Hypothalamus (tissue), 51 donors: Measurements from ENCODE around the gene DUSP7.

Experiments used
- DNase-seq, 51 donors: peaks; one replicate each; lab custom pipeline; 2025; lab: John Stamatoyannopoulos, UW

DUSP7 gene

DNA sequence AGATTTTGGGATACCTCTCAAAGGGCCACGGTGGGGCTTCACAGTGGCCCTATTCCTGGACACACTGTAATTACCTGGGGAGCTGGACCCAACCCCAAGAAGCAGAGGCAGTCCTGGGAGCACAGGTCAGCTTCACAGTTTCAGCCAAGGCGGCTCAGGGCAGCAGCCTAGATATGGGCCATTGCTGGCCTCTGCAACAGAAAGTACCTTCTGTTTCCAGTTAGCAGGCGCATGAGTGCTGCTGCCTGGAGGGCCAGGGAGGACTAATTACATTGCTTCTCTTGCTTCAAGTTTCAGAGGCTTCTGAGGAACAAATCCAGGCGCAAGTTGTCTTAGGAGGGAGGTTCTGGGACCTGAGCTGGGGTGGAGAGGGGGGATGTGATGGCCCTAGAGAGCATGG is 13.5 kb upstream of the DUSP7 start:
- no peak for DNase-seq

DNA sequence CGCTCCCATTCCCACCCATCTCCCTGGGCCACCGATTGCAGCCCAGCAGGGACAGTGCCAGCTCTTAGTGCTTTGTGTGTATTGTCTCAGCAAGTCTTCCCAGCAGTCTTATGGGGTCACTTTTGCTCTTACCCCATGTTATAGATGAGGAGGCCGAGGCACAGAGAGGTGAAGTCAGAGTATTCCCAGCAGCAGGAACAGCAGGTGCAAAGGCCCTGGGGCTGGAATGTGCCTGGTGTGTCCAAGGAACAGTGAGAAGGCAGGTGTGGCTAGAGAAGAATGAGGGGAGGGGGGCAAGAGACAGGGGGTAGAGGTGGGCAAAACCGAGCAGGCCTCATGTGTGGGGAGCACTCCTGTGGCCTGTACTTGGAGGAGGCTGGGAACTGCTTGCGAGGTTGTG is 12.8 kb upstream of the DUSP7 start:
- DNase-seq, result no peak

DNA sequence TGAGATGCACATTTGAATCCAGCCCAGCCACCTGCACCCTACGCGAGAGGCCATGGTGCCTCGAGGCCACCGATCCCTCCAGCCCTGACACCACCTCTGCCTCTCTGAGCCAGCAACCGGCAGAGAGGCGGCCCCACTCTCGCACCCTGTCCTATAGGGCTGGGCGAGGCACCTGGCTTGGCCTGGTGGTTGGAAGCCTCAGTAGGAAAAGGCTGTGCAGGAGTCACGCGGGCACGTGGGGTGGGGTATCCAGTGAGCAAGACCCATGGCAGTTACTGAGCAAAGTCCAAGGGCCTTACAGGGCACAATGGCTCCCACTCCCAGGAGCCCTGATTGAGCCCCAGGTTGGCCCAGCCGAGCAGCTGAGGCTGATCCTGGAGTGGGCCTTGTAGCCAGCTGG is 12.4 kb upstream of the DUSP7 start:
- no peak for DNase-seq

DNA sequence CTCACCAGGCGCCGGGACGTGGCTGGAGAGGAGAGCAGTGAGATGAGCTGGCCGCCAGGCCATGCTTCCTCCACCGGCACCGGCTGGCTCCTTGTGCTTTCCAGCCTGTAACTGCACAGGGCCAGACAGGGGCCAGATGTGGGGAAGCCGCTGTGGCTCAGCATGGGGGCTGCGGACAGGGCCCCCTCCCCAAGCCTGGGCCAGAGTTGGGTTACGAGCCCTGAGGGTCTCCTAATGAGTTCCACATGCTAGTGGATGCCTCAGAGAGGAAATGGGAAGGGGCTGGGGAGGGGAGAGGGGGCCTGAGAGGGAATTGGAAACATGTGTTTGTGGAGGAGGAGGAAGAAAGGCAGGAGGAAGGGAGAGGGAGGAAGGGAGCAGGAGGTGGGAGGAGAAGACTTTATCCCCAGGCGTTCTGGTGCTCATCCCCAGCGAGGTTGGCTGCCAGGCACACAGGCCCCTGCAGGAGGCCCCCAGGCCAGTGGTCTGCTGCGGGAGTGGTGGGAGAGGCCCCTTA is 11.7 kb upstream of the DUSP7 start:
- no peak for DNase-seq

DNA sequence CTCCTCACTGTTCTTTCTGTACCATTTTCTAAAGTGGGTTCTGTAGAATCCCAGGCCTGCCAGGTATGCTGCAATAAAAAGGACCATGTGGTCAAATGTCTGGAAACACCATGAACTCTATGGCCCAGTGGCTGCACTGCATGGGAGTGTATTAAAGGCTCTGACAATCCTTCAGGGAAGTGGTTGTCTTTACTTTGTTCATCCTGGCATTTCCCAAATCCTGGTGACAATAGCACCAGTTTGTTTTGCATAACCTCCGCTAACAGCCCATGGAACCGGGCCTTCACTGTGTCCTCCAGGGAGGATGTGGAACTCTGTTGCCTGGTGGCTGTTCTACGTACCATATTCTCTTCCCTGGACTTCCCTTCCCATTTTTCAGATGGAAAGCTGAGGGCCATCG is 11.2 kb upstream of the DUSP7 start:
- no peak for DNase-seq

DNA sequence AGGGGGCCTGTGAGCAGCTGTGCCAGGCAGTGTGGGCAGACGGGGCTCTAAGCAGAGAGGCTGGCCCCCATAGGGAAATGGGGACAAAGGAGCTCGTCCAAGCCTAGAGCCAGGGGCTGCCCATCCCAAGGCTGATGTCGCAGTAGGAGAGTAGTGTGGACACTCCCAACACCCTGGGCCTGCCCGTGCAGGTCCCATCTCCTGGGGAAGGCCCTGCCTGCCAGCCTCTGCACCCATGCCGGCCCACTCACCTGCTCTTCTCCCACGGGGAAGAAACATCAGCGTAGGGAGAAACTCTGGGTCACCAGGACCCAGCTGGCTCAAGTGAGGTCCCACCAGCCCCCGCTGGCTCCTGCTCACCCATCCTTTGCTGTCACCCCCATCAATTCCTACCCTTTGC is 10.7 kb upstream of the DUSP7 start:
- DNase-seq, result no peak

DNA sequence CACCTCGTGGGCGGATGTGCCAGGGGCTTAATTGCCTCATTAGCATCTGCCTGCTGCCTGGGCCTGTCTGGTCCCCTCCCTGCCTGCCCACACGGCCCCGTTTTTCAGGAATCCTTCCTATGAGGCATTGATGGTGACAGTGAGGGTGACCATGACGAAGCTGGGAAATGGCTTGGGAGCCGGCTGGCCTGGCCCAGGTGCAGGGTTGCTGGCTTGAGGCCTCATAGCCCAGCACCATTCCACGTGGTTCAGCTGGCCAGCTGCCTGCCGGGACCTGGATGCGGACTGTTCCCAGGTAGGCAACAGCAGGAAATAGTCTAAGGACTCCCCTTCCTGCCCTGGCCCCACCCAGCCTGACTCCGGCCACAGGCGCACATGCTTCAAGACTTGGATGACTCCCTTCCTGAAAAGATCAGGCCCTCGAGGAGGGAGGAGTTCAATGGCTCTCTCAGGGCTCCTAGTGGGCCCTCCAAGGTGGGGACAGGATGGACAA is 8.9 kb upstream of the DUSP7 start:
- no peak for DNase-seq

DNA sequence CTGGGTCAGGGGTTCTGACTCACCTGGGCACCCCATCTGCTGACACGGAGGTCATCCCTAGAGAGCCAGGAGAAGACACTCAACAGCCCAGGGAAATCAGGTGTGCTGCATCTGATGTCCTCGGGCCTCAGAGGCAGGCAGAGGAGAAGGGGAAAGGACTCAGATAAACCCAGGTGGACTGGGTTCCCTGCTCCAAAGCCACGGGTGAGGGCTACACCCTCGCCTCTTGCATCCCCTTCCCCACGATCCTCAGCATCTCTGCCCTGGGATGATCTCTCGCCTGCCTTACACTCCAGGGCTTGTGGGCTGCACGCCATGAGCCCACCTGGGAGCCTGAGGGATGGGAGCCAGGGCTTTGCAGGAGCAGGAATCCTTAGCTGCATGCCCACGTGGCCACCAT is 8.2 kb upstream of the DUSP7 start:
- DNase-seq, result no peak

DNA sequence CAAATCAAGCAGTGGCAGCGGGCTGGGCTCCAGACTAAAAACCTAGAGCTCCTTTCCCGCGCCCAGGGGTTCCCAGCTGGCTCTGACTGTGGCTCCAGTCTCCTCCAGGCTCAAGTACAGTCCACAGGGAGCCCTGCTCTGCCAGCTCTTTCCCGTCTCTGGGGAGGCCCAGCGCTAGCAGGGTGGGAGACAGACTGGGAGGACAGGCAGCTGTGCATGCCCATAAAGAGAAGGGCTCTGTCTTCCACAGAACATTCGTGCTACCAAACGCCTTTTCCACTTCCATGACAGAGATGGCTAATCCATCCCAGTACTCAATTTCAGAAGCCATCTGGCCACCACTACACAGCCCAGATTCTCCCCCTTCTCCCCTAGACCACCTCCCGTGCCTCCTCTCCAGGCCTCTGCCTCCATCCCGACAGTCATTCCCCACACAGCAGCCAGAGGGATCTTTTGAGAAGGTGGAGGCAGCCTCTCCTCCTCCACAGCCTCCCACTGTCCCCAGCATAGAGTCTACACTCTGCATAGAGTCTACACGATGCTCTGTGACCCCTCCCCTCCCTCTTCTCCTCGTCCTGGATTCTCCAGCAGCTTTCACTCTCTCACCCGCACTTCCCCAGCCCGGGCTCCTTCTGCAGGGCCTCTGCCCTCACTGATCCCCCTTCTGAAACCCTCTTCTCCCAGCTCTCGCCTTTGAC is 6.8 kb upstream of the DUSP7 start:
- no peak for DNase-seq

DNA sequence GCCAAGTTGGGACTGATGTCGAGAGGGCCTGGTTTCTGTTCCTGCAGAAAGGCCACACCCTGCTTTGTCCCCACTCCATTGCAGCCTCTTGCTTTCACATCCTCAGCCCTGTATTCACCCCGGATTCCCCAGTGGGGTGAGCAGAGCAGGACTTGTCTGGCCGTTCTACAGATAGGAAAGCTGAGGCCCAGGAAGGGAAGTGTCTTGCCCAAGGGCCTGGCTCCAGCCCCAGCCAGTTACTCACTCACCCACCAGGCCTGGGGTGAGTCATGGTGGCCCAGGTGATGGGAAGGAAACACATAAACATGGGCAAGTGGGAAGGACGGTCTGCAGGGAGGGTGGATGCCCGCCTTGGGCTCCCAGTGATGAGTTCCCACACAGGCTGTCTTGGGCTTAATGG is 6.1 kb upstream of the DUSP7 start:
- DNase-seq, result no peak

DNA sequence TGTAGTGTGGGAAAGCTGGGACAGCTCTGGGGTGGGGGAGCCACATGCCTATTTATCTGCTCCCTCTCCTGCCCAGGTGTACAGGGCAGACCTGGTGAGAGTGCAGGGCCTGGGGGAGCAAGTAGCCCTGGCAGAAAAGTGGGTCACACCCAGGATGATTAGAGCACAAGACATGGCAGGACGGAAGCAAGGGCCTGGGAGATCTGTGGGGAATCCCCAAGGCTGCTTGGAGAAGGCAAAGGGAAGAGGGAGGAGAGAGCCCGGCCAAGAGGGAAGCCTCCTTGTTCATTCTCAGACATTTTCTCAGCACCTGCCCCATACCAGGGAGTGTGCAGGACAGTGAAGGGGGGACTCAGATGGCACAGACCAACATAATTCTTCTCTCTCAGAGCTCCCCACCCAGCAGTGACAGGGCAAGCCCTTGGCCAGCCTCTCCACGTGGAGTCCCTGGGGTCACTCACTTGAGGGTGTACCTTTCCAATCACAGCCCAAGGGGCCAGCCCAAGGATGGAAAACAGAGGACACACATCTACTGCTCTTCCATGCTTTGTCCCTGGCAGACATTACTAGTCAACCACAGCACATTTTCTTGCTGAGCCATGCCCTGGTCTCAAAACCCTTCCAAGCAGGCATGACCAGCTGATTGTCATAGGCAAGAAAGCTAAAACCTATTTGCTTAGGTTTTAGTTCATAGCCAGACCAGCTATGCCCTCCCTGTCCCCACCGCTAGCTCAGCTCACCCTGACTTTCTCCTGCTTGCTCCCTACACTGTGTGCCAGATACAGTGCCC is 4.9 kb upstream of the DUSP7 start:
- no peak for DNase-seq

DNA sequence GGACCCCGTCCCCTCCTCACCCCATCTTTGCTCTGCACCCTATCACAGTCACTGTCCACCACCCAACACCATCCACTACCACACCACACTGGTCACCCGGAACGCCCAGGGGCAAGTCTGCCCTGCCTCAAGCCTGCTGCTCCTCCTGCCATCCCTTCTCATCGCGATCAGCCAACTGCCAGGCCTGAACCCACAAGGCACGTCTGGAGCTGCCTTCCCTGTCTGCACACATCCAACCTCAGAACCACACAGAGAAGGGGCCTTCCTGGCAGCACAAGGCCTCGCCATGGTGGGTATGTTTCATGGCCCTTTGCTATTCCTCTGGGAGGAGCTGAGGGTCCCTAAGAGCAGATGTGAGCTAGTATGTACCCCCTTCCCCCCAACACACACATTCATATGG is 3.4 kb upstream of the DUSP7 start:
- DNase-seq, result no peak

DNA sequence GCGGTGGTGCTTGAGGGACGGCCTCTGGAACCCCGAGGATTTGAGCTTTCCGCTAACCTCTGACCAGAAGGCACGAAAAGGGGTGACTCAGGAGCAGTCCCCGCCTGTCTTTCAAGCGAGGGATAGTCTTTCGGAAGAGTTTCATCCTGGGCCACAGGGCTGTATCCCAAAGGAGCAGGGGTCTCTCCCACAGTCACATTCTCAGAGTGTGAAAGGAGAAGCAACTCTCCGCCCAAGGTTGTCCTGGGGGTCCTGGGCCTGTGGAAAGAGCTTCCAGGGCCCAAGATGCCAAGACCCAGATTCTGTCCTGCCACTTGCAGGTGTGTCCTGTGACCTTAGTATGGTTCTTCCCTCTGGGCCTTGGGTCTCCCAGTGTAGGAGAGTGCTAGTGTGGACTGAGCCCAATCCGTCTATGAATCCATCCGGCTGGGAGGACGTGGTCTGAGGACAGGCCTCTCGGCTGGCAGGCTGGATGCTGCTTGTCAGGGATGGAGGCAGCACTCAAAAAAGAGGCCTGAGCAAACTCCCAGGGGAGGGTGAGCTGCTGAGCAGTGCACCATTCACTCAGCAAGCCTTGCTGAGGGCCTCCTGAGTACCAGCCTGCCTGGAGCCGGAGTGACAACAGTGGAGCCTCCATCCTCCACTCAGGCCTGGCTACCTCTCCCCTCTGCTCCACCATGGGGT is 1.6 kb upstream of the DUSP7 start:
- no peak for DNase-seq

DNA sequence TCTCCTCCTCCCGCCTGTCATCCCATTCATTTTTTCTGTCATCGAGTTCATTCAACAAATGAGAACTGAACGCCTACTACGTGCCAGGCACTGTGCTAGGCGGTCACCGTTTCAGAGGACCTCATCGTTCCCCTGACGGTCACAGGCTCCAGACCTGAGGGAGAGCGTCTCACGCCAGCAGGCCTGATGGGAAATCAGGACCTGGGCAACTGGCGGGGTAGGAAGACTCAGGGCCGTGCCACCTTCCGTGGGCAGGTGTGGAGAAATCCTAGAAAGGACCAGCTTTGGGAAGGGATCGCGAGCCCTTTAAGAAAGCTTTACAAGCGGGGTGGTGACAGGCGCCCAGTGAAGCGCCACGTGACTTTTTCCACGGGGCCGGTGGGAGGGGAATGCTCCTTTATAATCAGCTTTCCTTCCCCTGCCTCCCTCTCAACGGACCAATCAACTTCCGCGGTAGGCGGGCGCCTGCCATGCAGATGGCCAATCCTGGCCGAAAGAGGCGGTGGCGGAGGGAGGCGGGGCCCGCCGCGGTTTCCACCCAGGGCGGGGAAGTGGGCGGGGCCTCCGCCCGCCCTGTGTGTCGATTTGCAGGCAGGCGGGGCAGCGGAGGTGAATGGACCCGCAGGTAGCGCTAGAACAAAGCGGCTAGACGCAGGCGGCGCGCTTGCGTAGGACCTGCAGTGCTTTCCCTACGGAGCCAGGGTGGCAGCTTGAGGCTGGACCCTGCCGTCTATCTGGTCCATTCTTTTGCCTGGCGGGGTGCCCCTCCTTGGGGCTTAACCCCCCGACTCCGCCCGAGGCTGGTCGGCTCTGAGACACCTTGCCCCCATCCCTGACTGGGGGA is 819 bp upstream of the DUSP7 start:
- DNase-seq, result peak; percentile 81 to 100 (median 99)

DNA sequence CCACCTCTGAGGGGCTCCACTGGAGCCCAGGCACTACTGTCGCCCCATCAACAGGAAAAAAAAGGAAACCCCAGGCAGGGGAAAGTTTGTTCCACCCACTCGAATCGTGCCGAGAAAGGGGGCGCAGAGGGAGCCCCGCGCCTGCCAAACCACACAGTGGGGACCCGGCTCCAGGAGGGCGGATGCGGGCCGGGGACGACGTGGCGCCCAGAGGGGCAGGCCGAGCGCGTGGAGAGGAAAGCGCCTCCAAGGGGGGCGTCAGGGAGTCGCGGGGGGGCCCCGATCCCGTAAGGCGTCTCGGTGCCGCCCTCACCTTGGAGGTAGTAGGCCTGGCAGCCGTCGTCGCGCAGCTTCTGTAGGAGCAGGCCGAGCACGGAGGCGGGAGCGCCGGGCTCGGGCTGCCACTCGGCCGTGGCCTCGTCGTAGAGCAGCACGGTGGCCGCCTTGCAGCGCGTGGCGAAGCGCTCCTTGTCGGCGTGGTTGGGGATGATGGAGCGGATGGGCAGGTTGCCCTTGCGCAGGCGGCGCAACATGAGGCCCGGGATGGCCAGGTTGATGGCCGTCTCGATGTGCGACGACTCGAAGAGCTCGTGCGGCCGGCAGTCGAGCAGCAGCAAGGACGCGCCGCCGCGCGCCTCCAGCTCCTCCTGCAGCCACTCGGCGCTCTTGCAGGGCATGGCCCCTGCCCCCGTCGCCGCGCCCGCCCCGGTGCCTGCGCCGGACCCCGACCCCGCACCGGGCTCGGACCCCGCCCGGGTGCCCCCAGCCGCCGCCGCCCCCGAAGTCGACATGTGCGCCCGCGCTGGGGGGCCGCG is 627 bp downstream of the DUSP7 start:
- DNase-seq, result peak in 2 of 51 donors; percentile 46 to 57

DNA sequence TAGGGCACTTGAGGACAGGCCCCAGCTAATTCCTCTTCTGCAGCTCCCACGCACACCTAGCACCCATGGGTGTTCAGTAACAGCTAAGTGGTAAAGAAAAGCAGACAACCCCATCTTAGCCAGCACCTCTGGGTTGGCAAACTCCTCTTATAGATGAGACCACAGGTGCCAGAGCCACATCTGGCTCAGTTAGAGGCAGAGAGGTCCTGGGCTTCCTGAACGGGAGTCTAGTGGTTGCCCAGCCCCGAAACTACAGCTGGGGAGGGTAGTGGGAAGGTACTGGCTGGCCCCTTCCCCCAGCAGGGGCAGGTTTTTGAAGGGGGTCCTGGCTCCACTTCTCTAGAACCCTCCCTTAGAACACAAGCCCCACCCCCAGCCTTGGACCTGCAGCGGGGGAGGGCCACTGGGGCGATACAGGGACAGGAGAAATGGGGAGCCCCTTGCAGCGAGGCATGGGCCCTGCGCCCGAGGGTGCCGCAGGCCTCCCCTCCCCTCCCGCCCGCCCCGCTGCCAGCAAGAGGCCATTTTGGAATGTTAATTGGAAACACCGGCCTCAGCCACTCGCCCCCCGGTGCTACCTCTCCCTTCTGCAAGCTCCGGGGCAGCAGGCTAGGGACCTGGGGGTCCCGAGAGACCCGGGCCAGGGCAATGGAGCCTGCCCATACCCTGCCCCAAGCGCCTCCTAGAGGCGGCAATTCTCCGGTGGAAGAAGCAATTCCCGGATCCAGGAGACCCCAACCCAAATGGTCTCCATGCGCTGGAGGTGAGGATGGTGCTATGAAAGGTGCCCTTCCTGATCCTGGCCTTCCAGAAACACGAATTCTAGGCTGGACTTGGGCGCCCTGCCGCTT is 1.5 kb downstream of the DUSP7 start:
- DNase-seq, result peak in 5 of 51 donors; percentile 18 to 46 (median 40)

DNA sequence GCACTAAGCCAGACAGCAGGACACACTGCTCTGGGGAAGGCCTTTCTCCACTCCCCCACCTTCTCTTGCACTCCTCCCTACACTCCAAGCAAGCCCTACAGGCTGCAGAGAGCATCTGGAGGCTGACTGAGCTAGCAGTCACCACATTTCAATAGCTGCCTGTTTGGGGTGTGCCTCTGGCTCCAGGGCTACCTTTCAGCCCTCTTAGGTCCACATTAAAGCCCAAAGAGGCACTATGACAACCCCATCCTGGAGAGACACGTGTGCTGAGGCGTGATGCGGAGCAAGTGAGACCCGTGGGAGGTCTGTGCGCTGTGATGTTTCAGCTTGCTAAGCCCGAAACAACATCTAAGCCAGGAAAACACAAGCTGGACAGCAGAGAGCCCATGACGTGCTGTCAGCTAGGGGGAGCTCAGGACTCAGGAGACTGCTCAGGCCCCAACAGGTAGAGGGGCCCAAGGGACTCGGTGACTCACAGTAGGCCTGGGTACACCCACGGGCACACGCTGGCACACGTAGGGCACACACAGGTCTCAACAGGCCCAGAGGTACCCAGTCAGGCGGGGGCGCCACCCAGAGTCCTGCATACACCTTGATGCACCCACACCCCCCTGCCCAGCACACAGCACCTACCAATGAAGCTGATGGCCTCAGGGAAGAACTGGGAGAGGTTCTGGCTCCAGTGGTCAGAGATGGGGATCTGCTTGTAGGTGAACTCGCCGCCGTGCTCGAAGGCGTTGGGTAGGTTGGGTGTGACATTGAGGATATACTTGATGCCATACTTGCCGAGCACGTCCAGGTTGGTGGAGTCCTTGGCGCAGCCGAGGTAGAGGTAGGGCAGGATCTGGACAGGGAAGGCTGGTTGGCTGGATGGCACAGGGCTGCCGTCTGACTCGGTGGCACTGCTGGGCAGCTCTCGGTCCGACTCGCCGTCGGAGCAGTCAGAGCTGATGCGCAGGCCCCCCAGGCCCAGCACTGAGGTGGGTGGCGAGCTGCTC is 2.8 kb downstream of the DUSP7 start:
- peak in 18 of 51 donors; percentile 25 to 82 (median 46) for DNase-seq
